Epithelial cell of prostate (primary cell): ENCODE results near the gene ZNF679.
"Not testable (repeated sequence)": the region's sequence is repeated elsewhere in the genome, so short reads cannot be mapped to it uniquely, and the experiment has no call there.

ENCODE experiments used
- DNase-seq: peaks from one replicate; pipeline ENCODE4 v3.0.0-alpha.2; 2011; ENCODE audit warnings: low read depth, low spot score
- H3K27ac ChIP-seq: fragments of 450-650 bp; 2 replicates; pipeline ENCODE4 v1.5.1; 2017; ENCODE audit warnings: mild to moderate bottlenecking

The ZNF679 gene

GRCh38 chr7:64307254-64308015 is 79.2 kb downstream of the ZNF679 start:
- H3K27ac ChIP-seq: peak overlapping the region; percentile 70
- peak; percentile 44 for DNase-seq

DNA sequence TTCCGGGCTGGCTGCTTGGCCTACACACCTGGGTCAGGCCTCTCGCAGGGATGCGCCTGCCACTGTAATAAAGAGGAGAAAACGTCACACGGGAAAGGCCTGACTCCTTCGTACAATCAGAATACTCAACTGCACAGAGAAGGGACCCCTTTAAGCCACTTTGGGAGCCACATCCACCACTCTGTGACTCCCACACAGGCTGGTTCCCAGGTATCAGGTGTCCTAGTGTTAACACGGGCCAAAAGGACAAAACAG is 79.7 kb downstream of the ZNF679 start:
- peak overlapping the region; percentile 70 for H3K27ac ChIP-seq
- no peak for DNase-seq

DNA sequence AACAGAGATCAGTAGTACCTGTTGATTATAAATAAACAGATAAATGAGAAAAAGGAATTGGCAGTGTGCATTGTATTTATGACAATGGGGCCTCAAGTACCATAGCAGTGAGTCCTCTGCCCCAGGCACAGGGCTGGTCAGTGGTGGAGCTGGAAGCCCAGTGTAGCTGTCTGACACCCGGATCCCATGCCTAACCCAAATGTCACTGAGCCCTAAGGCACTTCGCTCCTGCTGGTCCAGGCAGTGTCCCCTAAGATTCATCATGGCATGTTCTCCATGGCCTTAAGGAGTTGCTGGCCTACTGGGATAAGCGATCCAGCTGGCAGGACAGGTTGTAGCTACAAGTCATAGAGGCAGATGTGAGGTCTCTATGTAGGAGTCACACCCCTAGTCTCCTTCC is 82.2 kb downstream of the ZNF679 start:
- no peak for DNase-seq

GRCh38 chr7:64312826-64313225 is 84.6 kb downstream of the ZNF679 start:
- H3K27ac ChIP-seq: peak overlapping the region; percentile 84
- DNase-seq: no peak

More for the DNA sequence above, 82.2 kb downstream of the ZNF679 start:
- no peak overlapping the region for H3K27ac ChIP-seq

GRCh38 chr7:64313740-64314491 is 85.6 kb downstream of the ZNF679 start, which contains the start of gene ZNF736:
Gene ZNF736, plus strand, starts transcription at chr7:64313961. Its CDS starts 190 bp downstream, at chr7:64314151.
- peak; percentile 86 for DNase-seq
- peak within 1 kb of the TSS; percentile 84 for H3K27ac ChIP-seq

- no peak for DNase-seq
- peak overlapping the region; percentile 84 for H3K27ac ChIP-seq
Measured at GRCh38 chr7:64314566-64314965, 86.3 kb downstream of the ZNF679 start.

DNA sequence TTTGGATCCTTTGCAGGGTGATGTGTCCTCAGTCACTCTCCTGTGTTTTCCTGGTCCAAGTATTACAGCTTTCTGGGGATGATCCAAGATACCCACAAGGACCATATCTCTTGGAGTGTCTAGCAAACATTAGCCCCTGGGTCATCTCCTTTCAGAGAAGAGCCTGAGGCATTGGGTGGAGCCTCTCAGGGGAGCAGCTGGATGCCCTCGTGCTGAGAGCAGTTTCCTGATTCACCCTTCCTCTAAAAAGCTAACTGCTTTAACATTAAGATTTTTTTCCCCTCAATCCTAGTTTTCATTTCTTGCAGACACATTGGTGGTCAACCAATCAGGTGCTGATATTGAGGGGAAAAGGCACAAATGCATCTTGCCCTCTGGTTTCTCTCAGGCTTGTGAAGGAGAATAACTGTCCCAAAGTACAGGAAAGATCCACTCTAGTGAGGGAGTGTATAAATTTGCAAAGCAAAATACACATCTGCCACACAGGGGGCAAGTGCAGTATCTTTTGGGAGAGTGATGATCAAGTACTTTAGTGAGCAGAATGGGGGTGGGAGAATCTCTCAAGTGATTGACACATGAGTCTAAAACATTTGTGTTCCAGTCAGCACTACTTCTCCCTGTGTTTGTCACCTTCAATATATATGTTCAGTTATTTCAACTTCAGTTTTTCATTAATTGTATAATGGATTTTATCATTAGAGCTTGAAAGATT is 87.9 kb downstream of the ZNF679 start:
- H3K27ac ChIP-seq, DNase-seq: not testable (repeated sequence)
